Stimulated activated CD8-positive, alpha-beta memory T cell treated with anti-CD3 and anti-CD28 coated beads, Interleukin-12 subunit alpha, Interleukin-12 subunit beta, amount 100 ng/mL, for 24 hours (primary cell): ENCODE measurements around the gene ZFYVE16.
"Not testable (repeated sequence)": the region's sequence is repeated elsewhere in the genome, so short reads cannot be mapped to it uniquely, and the experiment has no call there.

ENCODE experiments used
- DNase-seq: peaks from one replicate; pipeline ENCODE4 v3.0.0-alpha.2; 2020; ENCODE audit errors: extremely low read depth

Gene ZFYVE16

GRCh38 chr5:80407735-80408483 lies at the start of gene ZFYVE16:
Gene ZFYVE16 (plus strand): TSS chr5:80408064. CDS start chr5:80434148, 26,084 bp downstream.
- DNase-seq, result peak; percentile 94

GRCh38 chr5:80360914-80361444 lies 46.9 kb upstream of the ZFYVE16 start:
- DNase-seq, result no peak

GRCh38 chr5:80364892-80365291 lies 43.0 kb upstream of the ZFYVE16 start:
- no peak for DNase-seq

- no peak for DNase-seq
Observed at GRCh38 chr5:80368661-80369480, 39.0 kb upstream of the ZFYVE16 start.

- no peak for DNase-seq
Observed at GRCh38 chr5:80369521-80369920, 38.3 kb upstream of the ZFYVE16 start.

GRCh38 chr5:80370390-80370789 lies 37.5 kb upstream of the ZFYVE16 start:
- no peak for DNase-seq

- DNase-seq, result no peak
Observed at GRCh38 chr5:80372780-80373179, 35.1 kb upstream of the ZFYVE16 start.

GRCh38 chr5:80374188-80374587 lies 33.7 kb upstream of the ZFYVE16 start:
- DNase-seq, result no peak

- DNase-seq, result no peak
Observed at GRCh38 chr5:80376557-80376956, 31.3 kb upstream of the ZFYVE16 start.

GRCh38 chr5:80382488-80382887 lies 25.4 kb upstream of the ZFYVE16 start:
- DNase-seq, result no peak

GRCh38 chr5:80387063-80387768 lies 20.6 kb upstream of the ZFYVE16 start:
- no peak for DNase-seq

- no peak for DNase-seq
Observed at GRCh38 chr5:80389580-80389979, 18.3 kb upstream of the ZFYVE16 start.

- DNase-seq, result not testable (repeated sequence)
Observed at GRCh38 chr5:80390413-80390812, 17.5 kb upstream of the ZFYVE16 start.

- not testable (repeated sequence) for DNase-seq
Observed at GRCh38 chr5:80391267-80391666, 16.6 kb upstream of the ZFYVE16 start.

GRCh38 chr5:80399526-80400239 lies 8.2 kb upstream of the ZFYVE16 start:
- DNase-seq, result no peak

GRCh38 chr5:80400368-80400767 lies 7.5 kb upstream of the ZFYVE16 start:
- not testable (repeated sequence) for DNase-seq

GRCh38 chr5:80403782-80404181 lies 4.1 kb upstream of the ZFYVE16 start:
- DNase-seq, result no peak

- no peak for DNase-seq
Observed at GRCh38 chr5:80406980-80407734, 707 bp upstream of the ZFYVE16 start.

GRCh38 chr5:80408484-80409366 lies 861 bp downstream of the ZFYVE16 start:
- no peak for DNase-seq
